Stromal cell of bone marrow (primary cell): ENCODE results near the gene PLEKHG3.

Experiments used
- DNase-seq: peaks from one replicate; pipeline ENCODE4 v3.0.0-alpha.2; 2012; ENCODE audit warnings: low read depth

PLEKHG3 gene

DNA sequence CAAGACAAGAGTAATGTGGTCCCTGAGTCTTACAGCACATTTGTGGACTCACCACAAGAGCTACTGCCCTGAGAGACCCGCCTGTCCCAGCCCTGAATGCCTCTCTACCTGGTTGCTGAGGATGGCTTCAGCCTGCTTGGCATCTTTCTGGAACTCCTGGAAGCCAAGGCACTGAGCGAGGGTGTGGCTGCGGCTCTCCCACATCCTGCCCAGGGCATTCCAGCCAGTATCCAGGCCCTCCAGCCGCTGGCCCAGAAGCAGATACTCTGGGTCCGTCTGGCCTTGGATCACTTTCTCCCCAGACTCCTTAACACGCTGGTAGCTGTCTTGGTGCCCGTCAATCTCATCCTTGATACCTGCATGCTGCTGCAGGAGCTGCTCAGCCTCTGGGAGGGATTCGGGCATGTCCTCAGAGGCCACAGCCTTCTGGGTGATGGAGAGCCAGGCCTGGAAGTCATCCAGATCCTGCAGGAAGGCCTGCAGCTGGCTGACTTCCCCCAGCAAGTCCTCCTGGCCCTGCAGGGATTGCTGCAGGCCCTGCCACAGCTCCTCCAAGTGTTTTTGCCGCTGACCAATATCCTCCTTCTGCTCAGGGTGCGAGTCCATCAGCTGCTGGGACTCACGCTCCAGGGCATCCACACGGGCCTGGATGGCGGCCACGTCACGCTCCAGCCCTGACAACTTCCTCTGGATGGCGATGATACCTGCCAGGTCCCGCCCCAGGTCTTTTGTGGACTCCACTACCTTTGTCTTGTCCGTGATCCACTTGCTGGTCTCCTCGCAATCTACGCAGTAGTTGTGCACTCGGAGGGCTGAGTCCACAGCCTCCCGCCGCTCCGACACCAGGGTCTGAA lies 82.3 kb downstream of the PLEKHG3 start:
- no peak for DNase-seq

DNA sequence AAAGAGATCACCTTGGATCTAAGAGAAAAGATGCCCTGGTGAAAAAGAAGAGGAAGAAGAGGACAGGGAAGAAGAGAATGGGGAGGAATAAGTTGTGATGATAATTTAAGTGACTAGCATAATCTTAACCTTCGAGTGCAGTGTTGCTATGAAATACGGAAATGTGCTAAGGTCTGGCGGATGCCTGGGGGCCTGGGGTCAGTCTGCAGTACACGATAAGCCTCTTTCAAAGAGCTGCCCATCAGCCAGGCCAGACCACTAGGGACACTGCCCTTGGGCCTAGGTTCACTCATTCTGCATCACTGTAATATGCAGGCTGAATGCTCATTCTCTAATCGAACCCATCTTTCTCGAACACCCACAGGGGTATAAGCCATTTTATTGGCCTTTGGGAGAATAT lies 83.4 kb downstream of the PLEKHG3 start:
- DNase-seq = no peak

DNA sequence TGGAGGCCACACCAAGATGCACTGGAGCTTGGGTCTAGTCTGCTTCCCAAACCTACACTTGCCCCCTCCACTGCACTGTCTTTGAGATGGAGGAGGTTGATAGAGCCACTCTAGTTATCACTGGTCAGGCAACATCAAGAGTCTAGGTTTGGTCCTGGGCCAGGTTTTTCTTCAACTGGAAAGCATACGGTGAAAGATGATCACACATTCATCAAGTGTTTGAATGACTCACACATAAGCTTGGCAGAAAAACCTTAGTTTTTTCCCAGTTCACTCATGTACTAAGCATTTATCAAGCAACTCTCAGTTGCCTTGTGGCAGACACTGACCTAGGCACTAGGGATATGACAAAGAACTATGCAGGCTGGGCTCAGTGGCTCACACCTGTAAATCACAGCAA lies 84.5 kb downstream of the PLEKHG3 start:
- peak; percentile 92 for DNase-seq

DNA sequence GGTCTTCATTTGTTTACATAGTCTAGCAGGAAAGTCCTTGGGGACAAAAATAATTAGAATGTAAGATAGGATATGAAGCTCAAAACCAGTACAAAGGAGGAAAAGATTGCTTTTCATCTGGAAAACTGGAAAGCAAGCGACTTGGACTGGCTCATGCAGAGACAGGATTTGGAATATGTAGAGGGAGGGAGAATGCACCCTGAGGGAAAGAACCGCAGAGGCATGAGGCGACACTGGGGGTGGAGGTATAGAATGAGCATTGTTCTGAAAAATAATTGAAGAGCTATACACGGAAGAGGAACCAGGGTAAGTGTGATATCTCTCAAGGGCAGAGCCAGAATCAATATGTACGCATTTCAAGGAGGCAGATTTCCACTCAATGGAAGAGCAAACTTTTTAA lies 85.5 kb downstream of the PLEKHG3 start:
- DNase-seq = no peak

DNA sequence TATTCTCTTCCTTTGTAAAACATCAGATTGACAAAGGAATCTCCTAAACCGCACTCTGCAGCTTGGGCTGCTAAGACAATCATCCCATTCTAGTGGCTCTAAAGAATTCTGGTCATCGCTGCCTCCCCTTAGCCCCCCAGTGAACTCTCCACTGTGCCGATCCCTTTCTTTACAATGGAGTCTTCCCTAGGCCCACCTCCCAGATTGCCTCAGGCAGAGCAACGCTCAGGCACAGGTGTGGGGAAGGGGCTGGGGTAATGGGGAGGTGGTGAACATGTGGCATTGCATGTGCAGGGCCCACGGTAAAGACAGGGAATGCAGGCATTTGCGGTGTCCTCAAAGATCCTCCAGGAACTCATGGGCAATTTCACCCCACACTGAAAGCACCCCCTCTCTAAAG lies 86.3 kb downstream of the PLEKHG3 start:
- DNase-seq = no peak

DNA sequence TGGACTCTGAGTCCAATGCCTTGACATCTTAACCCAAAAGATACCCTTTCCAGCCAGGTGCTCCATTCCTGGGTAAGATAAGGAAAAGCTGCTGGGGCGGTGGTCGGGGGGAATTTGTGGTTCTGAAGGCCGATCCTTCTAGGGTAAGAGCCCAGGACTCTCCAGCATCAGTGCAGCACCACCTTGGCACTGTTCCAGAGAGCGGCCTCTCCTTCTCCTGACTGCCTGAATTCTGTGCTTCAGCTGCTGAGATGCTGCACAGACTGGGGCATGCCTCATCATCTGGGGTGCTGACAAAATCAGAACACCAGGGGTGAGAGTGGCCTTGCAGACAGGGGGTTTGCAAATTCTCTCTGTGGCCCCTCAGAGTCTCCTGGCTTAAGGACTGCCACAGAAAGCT lies 88.0 kb downstream of the PLEKHG3 start:
- DNase-seq = no peak

DNA sequence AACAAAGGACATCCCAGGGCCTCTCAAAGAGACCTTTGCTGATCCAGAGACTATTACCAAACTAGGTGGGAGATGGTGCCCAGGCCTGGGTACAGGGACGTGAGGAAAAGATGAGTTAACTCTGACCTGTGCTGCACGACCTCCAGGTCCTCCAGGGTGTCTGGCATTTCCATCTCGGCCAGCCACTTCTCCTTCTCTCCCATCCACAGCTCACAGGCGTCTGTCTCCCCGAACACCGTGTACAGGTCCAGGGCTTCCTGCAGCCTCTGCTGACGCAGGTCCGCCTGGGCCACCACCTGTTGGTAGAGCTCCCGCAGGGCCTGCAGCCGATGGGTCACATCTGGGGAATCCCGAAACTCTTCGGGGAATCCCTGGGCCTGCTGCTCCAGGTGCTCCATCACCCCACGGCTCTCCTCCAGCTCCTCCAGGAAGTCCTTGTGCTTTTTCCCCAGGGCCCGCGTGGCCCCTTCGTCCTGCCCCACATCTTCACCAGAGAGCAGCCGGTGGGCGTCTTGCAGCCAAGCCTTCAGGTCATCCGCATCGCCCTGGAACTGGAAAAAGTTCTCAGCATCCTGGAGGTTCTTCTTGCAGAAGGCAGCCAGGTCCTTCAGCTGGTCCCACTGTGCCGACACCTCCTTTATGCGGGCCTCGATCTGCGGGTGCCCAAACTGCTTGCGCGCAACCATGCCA lies 88.8 kb downstream of the PLEKHG3 start:
- no peak for DNase-seq

DNA sequence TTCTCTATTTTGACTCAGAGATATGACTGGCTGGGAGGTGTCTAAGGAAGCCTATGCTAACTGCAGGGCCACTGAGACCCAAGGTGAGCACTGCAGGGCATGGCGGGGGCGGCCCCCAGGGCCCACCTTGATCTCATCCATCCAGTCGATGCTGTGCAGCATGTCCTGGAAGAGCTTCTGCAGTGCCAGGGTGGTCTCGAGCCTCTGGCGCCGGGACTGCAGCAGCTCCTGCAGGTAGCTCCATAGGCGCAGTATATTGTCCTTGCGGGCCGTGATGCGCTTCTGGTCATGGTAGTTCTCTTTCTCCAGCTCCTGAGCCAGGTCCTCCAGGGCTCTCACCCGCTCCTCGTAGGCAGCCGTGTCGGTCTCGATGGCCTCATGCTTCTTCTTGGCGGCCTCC lies 91.0 kb downstream of the PLEKHG3 start:
- no peak for DNase-seq

DNA sequence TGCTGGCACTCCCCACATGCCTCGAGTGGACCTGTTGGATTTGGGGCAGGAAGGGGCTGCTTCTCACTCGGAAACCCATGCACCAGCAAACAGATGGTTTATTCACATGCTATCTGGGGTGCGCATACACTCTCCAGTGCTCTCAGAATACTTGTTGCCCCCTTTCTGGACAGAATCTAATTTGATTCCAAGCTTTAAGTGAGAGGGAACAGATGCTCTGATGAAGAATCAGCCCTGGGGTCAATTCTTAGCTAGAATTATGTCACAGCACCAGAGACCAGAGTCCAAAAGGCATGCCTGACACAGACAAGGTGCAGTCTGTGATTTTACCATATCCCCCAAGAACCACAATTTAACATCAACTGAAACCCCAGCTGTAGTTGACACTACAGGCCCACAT lies 91.7 kb downstream of the PLEKHG3 start:
- no peak for DNase-seq

DNA sequence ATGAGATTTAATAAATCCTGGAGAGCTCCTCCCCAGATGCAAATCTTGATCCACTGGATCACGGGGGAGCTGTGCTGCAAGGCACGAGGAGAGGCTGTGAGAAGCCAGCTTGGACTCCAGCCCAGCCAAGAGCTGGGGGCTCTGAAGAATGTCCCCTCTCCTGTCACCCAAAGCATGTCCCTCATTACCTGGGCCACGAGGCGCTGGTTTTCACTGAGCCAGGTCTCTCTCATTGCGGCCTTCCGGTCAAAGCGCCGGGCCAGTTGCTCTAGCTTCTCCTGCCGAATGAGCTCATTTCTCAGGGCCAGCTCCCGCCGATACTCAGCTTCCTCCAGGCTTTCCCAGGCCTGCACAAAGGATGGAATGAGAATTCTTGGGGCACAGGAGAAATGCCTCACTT lies 92.1 kb downstream of the PLEKHG3 start:
- DNase-seq = no peak

DNA sequence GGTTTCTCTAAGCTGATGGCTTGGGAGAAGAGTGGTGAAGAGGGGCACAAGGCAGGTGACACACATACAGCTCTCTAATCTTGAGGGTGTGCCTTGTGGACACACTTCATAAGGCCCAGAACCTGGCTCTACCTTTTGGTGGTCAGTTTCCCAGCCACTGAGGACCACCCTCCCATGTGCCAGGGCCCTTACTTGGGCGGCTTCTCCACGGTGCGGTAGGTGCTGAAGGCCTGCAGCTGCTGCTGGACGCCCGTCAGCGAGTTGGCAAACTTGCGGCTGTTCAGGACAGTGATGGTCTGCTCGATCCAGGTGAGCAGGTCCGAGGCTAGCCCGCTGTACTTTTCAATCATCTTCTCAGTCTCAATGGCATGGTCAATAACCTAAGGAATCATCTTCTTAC lies 95.3 kb downstream of the PLEKHG3 start:
- no peak for DNase-seq
